ENCODE data around the gene SLC45A3. TPM values are rescaled to one million over a fixed set of nuclear protein-coding genes. Genes with fewer than 3 reads are reported as not detected.

SLC45A3 gene
- total and polyA plus RNA-seq, 2 of the 8 experiments (the other 6 are each of a cell fraction or from before 2014, with no cell fraction given) = 13.0 to 14.3 TPM

DNA sequence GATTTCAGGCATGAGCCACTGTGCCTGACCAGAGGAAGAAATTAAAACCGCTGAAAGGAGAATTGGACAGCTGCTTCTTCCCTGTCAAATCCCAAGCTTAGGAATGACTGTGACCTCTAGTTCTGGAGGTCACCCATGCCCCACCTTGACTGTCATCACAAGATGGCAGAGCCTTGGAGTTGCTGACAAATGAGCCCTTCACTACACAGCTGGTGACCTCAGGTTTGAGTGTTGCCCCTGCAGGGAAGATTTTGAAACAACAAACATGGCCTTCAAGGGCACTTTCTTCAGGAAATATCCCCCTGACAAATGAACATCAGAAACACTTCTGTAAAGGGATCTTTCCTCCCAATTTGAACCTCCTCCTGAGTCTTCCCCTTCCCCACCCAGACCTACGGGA lies 6.9 kb upstream of the SLC45A3 start:
- no peak for TF ChIP-seq USF2 (IDR thresholded peaks at IDR 0.05; ENCODE audit: low read length)
- TF ChIP-seq SIN3A (conservative IDR thresholded peaks at IDR 0.05 in 1 of 2, IDR thresholded peaks at IDR 0.05 in 1 of 2; ENCODE audit: low read depth in 1 of 2, low read length in 2 of 2) = no peak
- H3K9me3 ChIP-seq (ENCODE audit: insufficient read depth in 2 of 2, low read depth in 1 of 2, low read length in 1 of 2) = no peaks in the 10 kb centered on the region
- H4K8ac ChIP-seq (ENCODE audit: extremely low read depth, insufficient read depth, low read length) = no peak overlapping the region
- H4K91ac ChIP-seq (replicated peaks; ENCODE audit: insufficient read length, low read length) = no peak overlapping the region
- no peaks in the 10 kb centered on the region for H3K23me2 ChIP-seq (ENCODE audit: low read depth, low read length)
- H2AFZ ChIP-seq (ENCODE audit: low read length) = no peak overlapping the region
- H3K23ac ChIP-seq (ENCODE audit: insufficient read length) = no peak overlapping the region
- no peak overlapping the region for H3K56ac ChIP-seq (replicated peaks; ENCODE audit: insufficient read length, low read depth, low read length)
- ChIA-PET POLR2A (ENCODE audit: partially characterized antibody) (interaction anchor here (1.0 to 2.1 kb wide), 5 partner anchors 16 to 58 kb away, joined by 3 to 7 read pairs (median 4); no protein-coding TSS in a partner anchor), CTCF (ENCODE audit: partially characterized antibody) (interaction anchor here (1.3 to 14.1 kb wide), 7 partner anchors 9 to 118 kb away, joined by 3 to 168 read pairs (median 14); no protein-coding TSS in a partner anchor)
- no peak overlapping the region for H3K14ac ChIP-seq (ENCODE audit: insufficient read length)
- H2BK20ac ChIP-seq (ENCODE audit: low read length) = no peak overlapping the region
- H3K79me1 ChIP-seq (ENCODE audit: low read depth, low read length) = no peaks in the 10 kb centered on the region
- no peak overlapping the region for H4K5ac ChIP-seq (ENCODE audit: insufficient read length, low read depth, low read length)
- no peak overlapping the region for H3K9ac ChIP-seq (replicated peaks in 1 of 4; ENCODE audit: extremely low read depth in 1 of 4, low read depth in 3 of 4, low read length in 3 of 4)
- H4K20me1 ChIP-seq (replicated peaks in 1 of 2; ENCODE audit: control insufficient read depth in 1 of 2, insufficient read depth in 2 of 2, low read length in 2 of 2) = no peaks in the 10 kb centered on the region
- H3K27me3 ChIP-seq (replicated peaks in 1 of 4; ENCODE audit: control insufficient read depth in 3 of 4, extremely low read depth in 1 of 4, insufficient read depth in 3 of 4, low read length in 3 of 4) = no peaks in the 10 kb centered on the region
- 91% methylated on average over 2 of the region's 2 CpGs; no CpG with 5 or more reads in 1 of the 2 experiments for WGBS, 2 experiments (ENCODE audit: extremely low coverage in 1 of 2, insufficient coverage in 1 of 2, insufficient read length in 1 of 2, insufficient replicate concordance in 2 of 2, low coverage in 1 of 2, low lambda C conversion rate in 2 of 2, missing lambda C conversion rate in 1 of 2)
- no peak overlapping the region for H3K27ac ChIP-seq (ENCODE audit: low read depth, low read length)
- no peaks in the 10 kb centered on the region for H3K36me3 ChIP-seq (ENCODE audit: control insufficient read depth in 2 of 4, insufficient read depth in 4 of 4, low read length in 3 of 4)
- no peak overlapping the region for H3K4ac ChIP-seq (replicated peaks; ENCODE audit: insufficient read length, low read depth, low read length)
- peaks cover 0 to 7% (median 1%) of the 10 kb centered on the region in 4 experiments; a peak in 5 of 7 replicates for H3K4me1 ChIP-seq (replicated peaks in 1 of 4; ENCODE audit: control insufficient read depth in 3 of 4, insufficient read depth in 4 of 4, low read length in 3 of 4)
- no peak overlapping the region for H2AK5ac ChIP-seq (ENCODE audit: low read depth, low read length)
- H3K4me3 ChIP-seq (ENCODE audit: extremely low read depth in 1 of 4, insufficient read depth in 2 of 4, low read depth in 3 of 4, low read length in 4 of 4) = no peak overlapping the region
- no peak overlapping the region for H3K4me2 ChIP-seq (ENCODE audit: insufficient read depth in 1 of 2, low read depth in 2 of 2, low read length in 2 of 2)
- H2BK15ac ChIP-seq (ENCODE audit: low read length) = no peak overlapping the region
- FAIRE-seq = no peak
- no peak for DNase-seq (ENCODE audit: low read depth in 1 of 2, low spot score in 2 of 2)
- no peak overlapping the region for H3K18ac ChIP-seq (ENCODE audit: extremely low read depth, low read length)
- no peak overlapping the region for H2BK12ac ChIP-seq (ENCODE audit: low read depth, low read length)
- no peak overlapping the region for H2BK5ac ChIP-seq (ENCODE audit: low read depth, low read length)
- H2BK120ac ChIP-seq (replicated peaks; ENCODE audit: low read depth, low read length) = no peak overlapping the region
- no peaks in the 10 kb centered on the region for H3K79me2 ChIP-seq (ENCODE audit: control insufficient read depth in 1 of 2, insufficient read depth in 2 of 2, low read length in 2 of 2)

All from H1 (cell line).